GM19372 (cell line): ENCODE data around the gene PHF1.
A peak's percentile ranks its signal among the peaks of the same experiment; 100 is the strongest.

Experiments
- ATAC-seq: cut with Tn5 transposase; IDR thresholded peaks from one replicate; pipeline ENCODE4 v1.9.1; 2021; ENCODE audit warnings: mild to moderate bottlenecking, low read depth, moderate library complexity; ENCODE audit not compliant: unreplicated experiment

The PHF1 gene

DNA sequence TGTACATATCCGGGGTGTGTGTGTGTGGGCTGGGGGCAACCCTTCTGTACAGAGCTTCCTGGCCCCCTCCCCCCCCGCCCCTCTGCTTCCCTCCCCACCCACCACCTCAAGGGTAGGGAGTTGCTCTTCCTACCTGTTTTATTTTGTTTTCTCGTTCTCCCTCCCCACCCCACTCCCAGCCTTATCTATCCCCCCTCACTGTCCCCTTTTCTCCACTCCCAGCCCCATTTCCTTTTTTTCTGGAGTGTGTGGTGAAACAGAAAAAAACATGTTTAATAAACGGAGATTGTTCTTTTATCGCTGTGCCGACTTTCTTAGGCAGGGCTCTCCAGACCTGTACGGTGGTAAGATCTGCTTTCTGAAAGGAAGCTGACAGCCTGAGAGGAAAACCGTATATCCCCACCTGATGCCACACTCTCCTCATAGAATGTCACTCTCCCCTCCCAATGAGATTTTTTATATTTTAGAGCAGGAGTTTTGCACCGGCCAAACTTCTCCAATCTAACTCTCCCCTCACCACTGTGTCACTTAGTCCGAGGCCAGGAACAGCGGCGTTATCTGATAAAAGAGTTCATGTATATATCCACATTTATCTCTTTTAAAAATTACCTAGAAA, 42.7 kb downstream of the PHF1 start:
- ATAC-seq: no peak

DNA sequence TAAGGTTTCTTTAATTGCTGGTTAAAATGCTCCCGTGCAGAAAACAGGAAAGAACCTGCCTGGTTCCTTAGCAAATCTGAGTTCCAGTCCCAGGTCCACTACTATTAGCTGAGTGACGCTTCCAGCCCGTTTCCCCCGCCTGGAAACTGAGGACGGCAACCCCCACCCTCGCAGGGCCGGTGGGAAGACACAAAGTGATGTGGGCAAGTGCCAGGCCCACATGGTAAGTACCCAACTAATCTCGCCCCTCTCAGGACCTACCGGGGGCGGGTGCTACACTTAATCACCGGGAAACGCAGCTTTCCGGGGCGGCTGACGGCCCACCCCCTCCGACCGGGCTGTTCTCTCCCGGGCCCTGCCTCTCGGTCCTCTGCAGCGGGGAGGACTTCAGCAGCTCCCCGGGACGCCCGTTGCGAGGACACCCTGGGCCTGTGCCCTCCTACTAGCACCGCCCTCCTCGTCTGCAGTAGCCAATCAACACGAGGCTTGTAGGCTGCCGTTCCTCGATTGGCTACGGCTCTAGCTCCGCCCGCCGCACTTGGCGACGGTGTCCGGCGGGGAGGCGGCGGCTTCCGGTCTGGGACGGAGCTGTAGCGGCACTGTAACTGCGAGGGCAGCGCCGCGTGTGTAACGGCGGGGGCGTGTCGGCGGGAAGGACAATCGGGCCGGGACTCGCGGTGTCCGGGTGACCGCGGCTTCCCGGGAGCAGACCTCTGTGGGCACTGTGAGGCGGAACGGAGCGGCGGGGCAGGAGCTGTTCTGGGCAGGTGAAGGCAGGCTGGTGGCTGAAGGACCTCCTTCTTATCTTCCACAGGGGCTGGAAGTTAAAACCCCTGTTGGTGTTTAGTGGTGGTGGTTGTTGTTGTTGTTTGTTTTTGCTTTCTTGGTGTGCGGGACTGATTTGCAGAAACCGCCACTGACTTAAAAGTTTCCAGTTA, 43.5 kb downstream of the PHF1 start, which contains the start of gene ZBTB9:
Gene ZBTB9 (plus strand): TSS at position 568 of the 938 bp plus-strand sequence. CDS start 525 bp downstream, outside the sequence.
- peak; percentile 99 for ATAC-seq

DNA sequence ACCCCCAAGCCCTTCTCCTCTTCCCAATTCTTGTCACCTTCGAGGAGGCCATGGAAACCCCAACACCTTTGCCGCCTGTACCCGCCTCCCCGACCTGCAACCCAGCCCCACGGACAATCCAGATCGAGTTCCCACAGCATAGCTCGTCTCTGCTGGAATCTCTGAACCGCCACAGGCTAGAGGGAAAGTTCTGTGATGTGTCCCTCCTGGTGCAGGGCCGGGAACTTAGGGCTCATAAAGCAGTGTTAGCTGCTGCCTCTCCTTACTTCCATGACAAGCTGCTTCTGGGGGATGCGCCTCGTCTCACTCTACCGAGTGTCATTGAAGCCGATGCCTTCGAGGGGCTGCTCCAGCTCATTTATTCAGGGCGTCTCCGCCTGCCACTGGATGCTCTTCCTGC, 44.2 kb downstream of the PHF1 start:
- ATAC-seq: no peak

DNA sequence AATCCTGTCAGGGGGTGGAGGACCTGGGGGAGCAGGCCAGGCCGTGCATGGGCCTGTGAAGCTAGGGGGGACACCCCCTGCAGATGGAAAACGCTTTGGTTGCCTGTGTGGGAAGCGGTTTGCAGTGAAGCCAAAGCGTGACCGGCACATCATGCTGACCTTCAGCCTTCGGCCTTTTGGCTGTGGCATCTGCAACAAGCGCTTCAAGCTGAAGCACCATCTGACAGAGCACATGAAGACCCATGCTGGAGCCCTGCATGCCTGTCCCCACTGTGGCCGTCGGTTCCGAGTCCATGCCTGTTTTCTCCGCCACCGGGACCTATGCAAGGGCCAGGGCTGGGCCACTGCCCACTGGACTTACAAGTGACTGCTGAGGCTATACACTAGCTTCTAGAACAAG, 45.3 kb downstream of the PHF1 start:
- no peak for ATAC-seq

DNA sequence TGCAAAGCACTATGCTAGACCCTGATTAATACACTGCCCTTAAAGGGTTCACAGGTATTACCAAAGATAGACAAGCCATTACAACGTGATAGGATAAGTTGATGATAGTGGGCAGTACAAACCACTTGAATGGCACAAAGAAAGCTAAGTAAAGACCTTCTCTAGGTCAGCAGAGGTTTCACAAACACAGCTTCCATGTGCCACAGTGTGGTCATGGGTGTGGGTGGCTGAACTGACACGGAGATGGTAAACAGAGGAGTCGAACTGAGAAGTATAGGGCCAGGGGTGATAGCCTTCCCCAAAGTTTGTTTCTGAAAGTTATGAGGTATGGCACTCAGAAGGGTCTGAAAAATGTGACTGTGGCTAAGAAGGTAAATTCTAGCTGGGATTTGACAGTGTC, 47.9 kb downstream of the PHF1 start:
- no peak for ATAC-seq

DNA sequence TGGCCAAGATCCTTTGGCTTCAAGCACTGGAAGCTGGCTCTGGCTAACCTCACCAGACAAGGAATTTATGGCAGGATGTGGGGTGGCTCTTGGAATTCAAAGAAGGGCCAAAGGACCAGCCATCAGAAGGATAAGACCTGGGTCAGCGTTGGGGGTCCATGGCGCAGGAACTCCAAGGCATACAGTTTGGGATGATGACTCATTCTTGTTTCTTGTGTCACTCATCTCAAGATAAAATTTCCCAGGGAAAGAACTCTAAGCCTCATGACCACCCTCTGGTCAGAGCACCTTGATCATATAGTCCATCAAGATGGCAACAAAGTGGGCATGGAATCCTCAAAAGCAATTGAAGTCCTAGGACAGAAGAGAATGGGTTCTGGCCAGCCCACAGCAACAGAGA, 48.4 kb downstream of the PHF1 start:
- no peak for ATAC-seq
